OCI-LY3 (cell line): ENCODE data around the gene GALNS.
"Not testable (repeated sequence)": the region's sequence is repeated elsewhere in the genome, so short reads cannot be mapped to it uniquely, and the experiment has no call there.

Experiments
- CTCF ChIP-seq: fragments of 200-600, 300-600 bp; sonication (generic); IDR thresholded peaks from 2 replicates; pipeline ENCODE4 v1.5.1; 2014; ENCODE audit warnings: antibody characterized with exemption, low read length, low read depth
- EZH2phosphoT487 ChIP-seq: fragments of 200-600 bp; shearing (Covaris generic); IDR thresholded peaks from 2 replicates; pipeline ENCODE4 v1.6.1; 2018; ENCODE audit warnings: antibody characterized with exemption, mixed run types, low read depth

DNA sequence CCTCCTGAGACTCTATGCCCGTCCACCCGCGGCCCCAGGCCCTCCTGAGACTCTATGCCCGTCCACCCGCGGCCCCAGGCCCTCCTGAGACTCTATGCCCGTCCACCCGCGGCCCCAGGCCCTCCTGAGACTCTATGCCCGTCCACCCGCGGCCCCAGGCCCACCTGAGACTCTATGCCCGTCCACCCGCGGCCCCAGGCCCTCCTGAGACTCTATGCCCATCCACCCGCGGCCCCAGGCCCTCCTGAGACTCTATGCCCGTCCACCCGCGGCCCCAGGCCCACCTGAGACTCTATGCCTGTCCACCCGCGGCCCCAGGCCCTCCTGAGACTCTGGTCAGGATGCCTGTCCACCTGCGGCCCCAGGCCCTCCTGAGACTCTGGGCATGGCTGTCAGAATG, 85.0 kb downstream of the GALNS start:
- TF ChIP-seq CTCF, EZH2phosphoT487: not testable (repeated sequence)
